Measurements from ENCODE around the gene GATA6. TPM values are rescaled to one million over a fixed set of nuclear protein-coding genes. Genes with fewer than 3 reads are reported as not detected.

GATA6 gene
- total RNA-seq: 1 to 10 TPM in 1 of 4 donors, under 1 TPM in 3; 0.34 to 1.2 (median 0.86) TPM

DNA sequence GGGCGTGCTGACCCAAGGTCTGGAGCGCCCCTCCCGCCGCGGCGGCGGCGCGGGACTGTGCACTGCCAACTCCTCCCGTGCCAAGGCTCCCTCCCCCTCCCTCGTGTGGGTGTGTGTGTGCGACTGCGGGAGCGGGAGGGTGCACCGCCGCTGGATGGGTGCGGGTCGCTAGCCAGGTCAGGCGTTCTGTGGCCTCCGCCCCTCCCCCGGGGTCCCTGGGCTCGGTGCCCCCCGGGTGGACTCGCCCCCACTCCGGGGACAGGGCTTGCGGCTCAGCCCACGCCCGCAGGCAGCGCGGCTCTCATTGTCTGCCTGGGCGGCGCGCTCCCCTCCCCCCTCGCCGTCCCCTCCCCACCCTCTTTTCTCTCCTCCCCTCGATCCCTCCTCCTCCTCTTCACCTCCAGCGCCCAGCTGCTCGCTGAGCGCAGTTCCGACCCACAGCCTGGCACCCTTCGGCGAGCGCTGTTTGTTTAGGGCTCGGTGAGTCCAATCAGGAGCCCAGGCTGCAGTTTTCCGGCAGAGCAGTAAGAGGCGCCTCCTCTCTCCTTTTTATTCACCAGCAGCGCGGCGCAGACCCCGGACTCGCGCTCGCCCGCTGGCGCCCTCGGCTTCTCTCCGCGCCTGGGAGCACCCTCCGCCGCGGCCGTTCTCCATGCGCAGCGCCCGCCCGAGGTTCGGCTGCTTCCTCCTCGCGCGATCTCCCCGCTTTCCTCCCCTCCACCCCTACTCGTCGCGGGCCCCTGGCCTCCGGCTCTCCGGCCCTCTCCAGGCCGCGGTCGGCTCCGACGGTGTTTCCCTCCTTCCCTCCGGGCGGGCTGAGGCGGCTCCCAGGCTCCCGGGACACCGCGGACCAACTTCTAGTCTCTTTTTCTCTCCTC lies at the start of gene GATA6:
GATA6 (plus strand) TSS at position 579 of the 878 bp plus-strand sequence. CDS start 1,556 bp downstream, outside the sequence.
- Histone ChIP-seq H3K9me3 (no peaks in the 10 kb centered on the region), H3K36me3 (no peaks in the 10 kb centered on the region), H3K4me1 (peaks cover 5 to 23% of the 10 kb centered on the region in 2 donors), H3K27me3 (peaks cover 88 to 94% (median 93%) of the 10 kb centered on the region in 3 donors), H3K4me3 (peak within 1 kb of the TSS; percentile 66 to 91 (median 70)), H3K27ac (peak within 1 kb of the TSS; percentile 43 to 72 (median 65))
- DNase-seq (peak in 1 of 2 donors; percentile 31), ATAC-seq (peak; percentile 48 to 50)
- in situ Hi-C loops (cut with MboI; ENCODE audit: low sequenced_read_pairs in 4 of 4): loop anchor here in 3 of 4 donors (25.0 kb wide), 4 partner anchors 93 to 393 kb away; no protein-coding TSS in a partner anchor
- TF ChIP-seq POLR2A (IDR thresholded peaks at IDR 0.05) (peak; percentile 16 to 43), CTCF (IDR thresholded peaks at IDR 0.05 in 4 of 5, conservative IDR thresholded peaks at IDR 0.05 in 1 of 5) (peak in 2 of 5 experiments; percentile 8 to 27)
- intact Hi-C loops (cut with DNase I; ENCODE audit: low total_unique reads): loop anchor here (2.0 kb wide), 1 partner anchor 394 kb away; no protein-coding TSS in a partner anchor

DNA sequence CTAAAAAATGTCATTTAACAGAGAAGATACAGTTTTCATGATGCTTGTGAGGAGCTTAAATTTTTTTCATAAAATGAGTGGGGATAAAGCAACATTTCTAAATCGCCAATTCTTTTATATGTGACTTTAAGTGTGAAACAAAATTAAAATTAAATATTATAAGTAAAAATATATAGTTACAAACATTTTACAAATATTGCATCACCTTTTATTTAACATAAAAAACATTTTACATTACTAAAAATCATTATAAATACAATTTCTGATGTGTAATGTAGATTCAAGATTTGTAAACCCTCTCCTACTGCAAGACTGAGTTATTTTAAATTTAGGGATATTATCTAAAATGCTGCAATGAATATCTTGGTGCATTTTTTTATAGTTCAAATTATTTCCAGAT lies 44.4 kb upstream of the GATA6 start:
- in situ Hi-C loops (cut with MboI; ENCODE audit: low sequenced_read_pairs in 4 of 4): no loop called here
- peaks cover 0 to 8% (median 0%) of the 10 kb centered on the region in 3 donors for H3K27me3 ChIP-seq
- H3K4me1 ChIP-seq: no peaks in the 10 kb centered on the region
- no peak for ATAC-seq
- H3K27ac ChIP-seq: no peak overlapping the region
- no peak for TF ChIP-seq POLR2A (IDR thresholded peaks at IDR 0.05)
- TF ChIP-seq CTCF (IDR thresholded peaks at IDR 0.05 in 4 of 5, conservative IDR thresholded peaks at IDR 0.05 in 1 of 5): no peak
- no peaks in the 10 kb centered on the region for H3K36me3 ChIP-seq
- intact Hi-C loops (cut with DNase I; ENCODE audit: low total_unique reads): no loop called here
- H3K9me3 ChIP-seq: no peaks in the 10 kb centered on the region
- DNase-seq: no peak
- no peak overlapping the region for H3K4me3 ChIP-seq

- Histone ChIP-seq H3K4me3 (no peak overlapping the region), H3K27me3 (no peaks in the 10 kb centered on the region), H3K4me1 (no peaks in the 10 kb centered on the region), H3K27ac (no peak overlapping the region), H3K9me3 (no peaks in the 10 kb centered on the region), H3K36me3 (no peaks in the 10 kb centered on the region)
- DNase-seq (no peak), ATAC-seq (no peak)
- TF ChIP-seq POLR2A (IDR thresholded peaks at IDR 0.05) (no peak), CTCF (IDR thresholded peaks at IDR 0.05 in 4 of 5, conservative IDR thresholded peaks at IDR 0.05 in 1 of 5) (no peak)
- in situ Hi-C loops (cut with MboI; ENCODE audit: low sequenced_read_pairs in 4 of 4) (no loop called here), intact Hi-C loops (cut with DNase I; ENCODE audit: low total_unique reads) (no loop called here)
Measured at GRCh38 chr18:22128954-22129353, 40.4 kb upstream of the GATA6 start.

GRCh38 chr18:22129778-22130177 lies 39.6 kb upstream of the GATA6 start:
- Histone ChIP-seq H3K36me3 (no peaks in the 10 kb centered on the region), H3K27ac (no peak overlapping the region), H3K4me3 (no peak overlapping the region), H3K9me3 (no peaks in the 10 kb centered on the region), H3K27me3 (no peaks in the 10 kb centered on the region), H3K4me1 (no peaks in the 10 kb centered on the region)
- intact Hi-C loops (cut with DNase I; ENCODE audit: low total_unique reads) (no loop called here), in situ Hi-C loops (cut with MboI; ENCODE audit: low sequenced_read_pairs in 4 of 4) (no loop called here)
- no peak for ATAC-seq
- TF ChIP-seq CTCF (IDR thresholded peaks at IDR 0.05 in 4 of 5, conservative IDR thresholded peaks at IDR 0.05 in 1 of 5) (no peak), POLR2A (IDR thresholded peaks at IDR 0.05) (no peak)
- no peak for DNase-seq
